SK-N-SH treated with all-trans-retinoic acid at 6 μM for 48 hours (cell line): ENCODE measurements around the gene CUL7.
A peak's percentile ranks its signal among the peaks of the same experiment; 100 is the strongest.

ENCODE experiments used
- BACH2 ChIP-seq: fragments of 250-450 bp; sonication (Bioruptor Pico); IDR thresholded peaks from 2 replicates; pipeline ENCODE4 v1.9.0; 2021; ENCODE audit warnings: mild to moderate bottlenecking, borderline replicate concordance
- PATZ1 ChIP-seq: fragments of 250-450 bp; sonication (Bioruptor Pico); IDR thresholded peaks from 2 replicates; pipeline ENCODE4 v1.8.0; 2020; ENCODE audit warnings: mild to moderate bottlenecking, moderate library complexity, borderline replicate concordance
- RARB ChIP-seq: fragments of 250-450 bp; sonication (Bioruptor Pico); IDR thresholded peaks from 2 replicates; pipeline ENCODE4 v1.8.0; 2021; ENCODE audit warnings: mild to moderate bottlenecking, moderate library complexity
- TCF4 ChIP-seq: fragments of 250-450 bp; sonication (Bioruptor Pico); IDR thresholded peaks from 2 replicates; pipeline ENCODE4 v1.8.0; 2021; ENCODE audit warnings: mild to moderate bottlenecking, moderate library complexity, borderline replicate concordance
- ZNF70 ChIP-seq: fragments of 450-650 bp; formaldehyde crosslinking; IDR thresholded peaks from 2 replicates; pipeline ENCODE4 v1.5.0; 2020; ENCODE audit warnings: mild to moderate bottlenecking, moderate library complexity
- ZNF8 ChIP-seq: fragments of 450-650 bp; formaldehyde crosslinking; IDR thresholded peaks from 2 replicates; pipeline ENCODE4 v1.5.0; 2020; ENCODE audit warnings: mild to moderate bottlenecking, moderate library complexity

- no peak for TF ChIP-seq RARB (CRISPR knock-in tag)
- 0 out of 2 replicates have a peak, but pooled peaks have one; percentile 33 for TF ChIP-seq ZNF70 (CRISPR knock-in tag)
- no peak for TF ChIP-seq PATZ1 (CRISPR knock-in tag)
- TF ChIP-seq TCF4 (CRISPR knock-in tag) = no peak
- no peak for TF ChIP-seq ZNF8 (CRISPR knock-in tag)
- no peak for TF ChIP-seq BACH2
These were observed 39.0 kb upstream of the CUL7 start for GRCh38 chr6:43092635-43093034.
